GM19023 (cell line): ENCODE measurements around the gene GPI.
"Not testable (repeated sequence)": the region's sequence is repeated elsewhere in the genome, so short reads cannot be mapped to it uniquely, and the experiment has no call there.

Source experiments
- ATAC-seq: cut with Tn5 transposase; IDR thresholded peaks from one replicate; pipeline ENCODE4 v1.9.1; 2021; ENCODE audit warnings: mild to moderate bottlenecking, moderate library complexity; ENCODE audit not compliant: unreplicated experiment

The GPI gene

GRCh38 chr19:34400844-34401243, 35.8 kb downstream of the GPI start:
- not testable (repeated sequence) for ATAC-seq

- ATAC-seq: no peak
Measured at GRCh38 chr19:34402074-34402600, 37.1 kb downstream of the GPI start.

GRCh38 chr19:34403784-34404108, 38.8 kb downstream of the GPI start:
- peak; percentile 7 for ATAC-seq

- ATAC-seq: peak; percentile 90
Measured at GRCh38 chr19:34404109-34404909, 39.3 kb downstream of the GPI start, which contains the start of gene PDCD2L. PDCD2L (plus strand) TSS chr19:34404399; CDS start chr19:34404431, 32 bp downstream.

- no peak for ATAC-seq
Measured at GRCh38 chr19:34405892-34406660, 41.1 kb downstream of the GPI start.

GRCh38 chr19:34408411-34408810, 43.4 kb downstream of the GPI start:
- ATAC-seq: no peak

- no peak for ATAC-seq
Measured at GRCh38 chr19:34409189-34410164, 44.5 kb downstream of the GPI start.

GRCh38 chr19:34411216-34411615, 46.2 kb downstream of the GPI start:
- ATAC-seq: no peak

GRCh38 chr19:34416021-34416545, 51.1 kb downstream of the GPI start:
- ATAC-seq: no peak

GRCh38 chr19:34418300-34418699, 53.3 kb downstream of the GPI start:
- ATAC-seq: no peak

- no peak for ATAC-seq
Measured at GRCh38 chr19:34426096-34426661, 61.2 kb downstream of the GPI start.

- ATAC-seq: peak; percentile 48
Measured at GRCh38 chr19:34428549-34429285, 63.7 kb downstream of the GPI start.

- ATAC-seq: no peak
Measured at GRCh38 chr19:34429553-34429952, 64.6 kb downstream of the GPI start.

GRCh38 chr19:34430738-34431625, 66.0 kb downstream of the GPI start:
- ATAC-seq: no peak

- no peak for ATAC-seq
Measured at GRCh38 chr19:34431681-34432402, 66.8 kb downstream of the GPI start.

GRCh38 chr19:34432797-34433196, 67.8 kb downstream of the GPI start:
- no peak for ATAC-seq

GRCh38 chr19:34436716-34437115, 71.7 kb downstream of the GPI start:
- no peak for ATAC-seq

GRCh38 chr19:34448191-34448590, 83.2 kb downstream of the GPI start:
- ATAC-seq: no peak
